CD8-positive, alpha-beta memory T cell (primary cell): Measurements from ENCODE around the gene TBC1D22A. TPM values are rescaled to one million over a fixed set of nuclear protein-coding genes. Genes with fewer than 3 reads are reported as not detected.

Experiments used
- CTCF ChIA-PET: fragments of 350-600 bp; sonication (Branson Sonifier 250); formaldehyde crosslinking; loops from one replicate; lab custom pipeline; 2021; ENCODE audit warnings: antibody characterized with exemption; lab: Charles Lee
- POLR2A ChIA-PET: fragments of 350-600 bp; sonication (Branson Sonifier 250); formaldehyde crosslinking; loops from one replicate; lab custom pipeline; 2021; ENCODE audit warnings: antibody characterized with exemption; lab: Charles Lee
- DNase-seq, 5 donors: peaks; one replicate each; pipeline versions ENCODE4 v3.0.0 to v3.0.0-alpha.2; 2020 to 2022; ENCODE audit warnings: mixed read lengths in 1 of 5
- H3K27ac ChIP-seq: one replicate; pipeline ENCODE4 v1.7.0; 2013; ENCODE audit warnings: low read depth, mild to moderate bottlenecking, low read length, moderate library complexity
- H3K27me3 ChIP-seq: 2 replicates; pipeline ENCODE4 v1.7.0; 2013; ENCODE audit warnings: low read length, mild to moderate bottlenecking; ENCODE audit not compliant: insufficient read depth, poor library complexity, severe bottlenecking
- H3K36me3 ChIP-seq: 2 replicates; pipeline ENCODE4 v1.7.0; 2013; ENCODE audit warnings: mild to moderate bottlenecking, low read length, moderate library complexity; ENCODE audit not compliant: insufficient read depth
- H3K4me1 ChIP-seq: 2 replicates; pipeline ENCODE4 v1.7.0; 2013; ENCODE audit warnings: mild to moderate bottlenecking, low read length, moderate library complexity; ENCODE audit not compliant: insufficient read depth
- H3K4me3 ChIP-seq: 2 replicates; pipeline ENCODE4 v1.7.0; 2013; ENCODE audit warnings: mild to moderate bottlenecking, low read length
- H3K9me3 ChIP-seq: 2 replicates; pipeline ENCODE4 v1.7.0; 2013; ENCODE audit warnings: mild to moderate bottlenecking, low read length
- H3K27ac Mint-ChIP-seq, 8 donors: one replicate each; pipeline ENCODE4 v1.8.0; 2020 to 2021; ENCODE audit warnings: mixed read lengths in 8 of 8, mild to moderate bottlenecking in 6 of 8, inconsistent platforms in 3 of 8, moderate library complexity in 3 of 8
- H3K27me3 Mint-ChIP-seq, 2 donors: one replicate each; pipeline ENCODE4 v1.8.0; 2020 to 2021; ENCODE audit warnings: mixed read lengths in 2 of 2, mild to moderate bottlenecking in 1 of 2, moderate library complexity in 1 of 2
- H3K36me3 Mint-ChIP-seq, 3 donors: one replicate each; pipeline ENCODE4 v1.8.0; 2020 to 2021; ENCODE audit warnings: mixed read lengths in 3 of 3, inconsistent platforms in 1 of 3, mild to moderate bottlenecking in 1 of 3
- H3K4me1 Mint-ChIP-seq, 3 donors: one replicate each; pipeline ENCODE4 v1.8.0; 2020 to 2021; ENCODE audit warnings: mixed read lengths in 3 of 3, inconsistent platforms in 1 of 3, mild to moderate bottlenecking in 1 of 3
- H3K4me3 Mint-ChIP-seq, 7 donors: one replicate each; pipeline ENCODE4 v1.8.0; 2020 to 2021; ENCODE audit warnings: mixed read lengths in 7 of 7, mild to moderate bottlenecking in 6 of 7, moderate library complexity in 4 of 7, inconsistent platforms in 2 of 7
- H3K9me3 Mint-ChIP-seq, 5 donors: one replicate each; pipeline ENCODE4 v1.8.0; 2020 to 2022; ENCODE audit warnings: mixed read lengths in 5 of 5, mild to moderate bottlenecking in 3 of 5, moderate library complexity in 2 of 5, inconsistent platforms in 1 of 5
- polyA plus RNA-seq: library from polyadenylated mRNA; unstranded; fragments of 300-500 nt; fragmentation: Illumina TruSeq; gene quantifications from one replicate; pipeline ENCODE4 v1.2.3, GENCODE V29; 2021
- total RNA-seq, 2 experiments: library from RNA; stranded (reverse); gene quantifications; one replicate each; pipeline ENCODE4 v1.2.3, GENCODE V29; 2021

The TBC1D22A gene
- total and polyA plus RNA-seq, 3 experiments from 2014 or later = 26.6 to 34.8 (median 34.0) TPM

DNA sequence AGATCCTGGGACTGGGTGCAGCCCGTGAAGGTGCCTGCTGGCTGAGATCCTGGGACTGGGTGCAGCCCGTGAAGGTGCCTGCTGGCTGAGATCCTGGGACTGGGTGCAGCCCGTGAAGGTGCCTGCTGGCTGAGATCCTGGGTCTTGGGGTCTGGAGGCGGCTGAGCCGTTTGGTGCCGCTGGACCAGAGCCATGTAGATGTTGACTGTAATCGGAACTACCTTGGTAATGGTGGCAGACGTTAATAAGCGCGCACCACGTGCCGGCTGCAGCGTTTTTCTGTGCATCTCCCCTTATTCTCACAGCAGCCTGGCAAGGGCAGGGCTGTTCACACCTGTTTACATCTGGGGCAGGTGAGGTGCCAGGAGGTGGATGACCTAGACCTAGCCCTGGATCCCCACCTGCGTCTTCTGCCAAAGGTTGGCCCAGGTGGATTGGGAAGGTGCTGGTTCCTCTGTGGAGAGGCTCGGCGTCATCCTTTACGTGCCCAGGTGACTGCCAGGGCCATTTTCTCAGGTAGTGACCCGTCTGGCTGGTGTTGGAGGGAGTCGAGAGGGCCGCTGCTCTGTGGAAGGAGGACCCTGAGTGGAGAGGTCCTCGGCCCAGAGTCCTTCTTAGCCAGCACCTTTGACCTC, 382.5 kb downstream of the TBC1D22A start:
- ChIA-PET POLR2A (no interaction called here), CTCF (no interaction called here)
- Mint-ChIP-seq H3K9me3 (no peaks in the 10 kb centered on the region), H3K4me3 (no peak overlapping the region), H3K27me3 (no peaks in the 10 kb centered on the region), H3K4me1 (peaks cover 0 to 3% (median 0%) of the 10 kb centered on the region in 3 donors), H3K36me3 (peaks cover 0 to 6% (median 0%) of the 10 kb centered on the region in 3 donors), H3K27ac (no peak overlapping the region)
- no peak for DNase-seq
- H3K27ac ChIP-seq = no peak overlapping the region
- no peak overlapping the region for H3K4me3 ChIP-seq
- H3K36me3 ChIP-seq = no peaks in the 10 kb centered on the region
- no peaks in the 10 kb centered on the region for H3K27me3 ChIP-seq
- no peaks in the 10 kb centered on the region for H3K4me1 ChIP-seq
- no peaks in the 10 kb centered on the region for H3K9me3 ChIP-seq

DNA sequence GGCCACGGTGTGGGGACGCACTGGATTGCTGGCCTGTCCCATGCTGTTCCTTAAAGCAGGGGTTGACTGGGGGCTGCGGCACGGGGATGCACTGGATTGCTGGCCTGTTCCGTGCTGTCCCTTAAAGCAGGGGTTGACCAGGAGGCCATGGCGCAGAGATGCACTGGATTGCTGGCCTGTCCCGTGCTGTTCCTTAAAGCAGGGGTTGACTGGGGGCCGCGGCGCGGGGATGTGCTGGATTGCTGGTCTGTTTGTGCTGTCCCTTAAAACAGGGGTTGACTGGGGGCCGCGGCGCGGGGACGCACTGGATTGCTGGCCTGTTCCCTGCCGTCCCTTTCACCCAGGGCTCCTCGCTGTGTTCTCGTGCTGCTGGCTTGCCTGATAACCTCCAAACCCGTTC, 383.4 kb downstream of the TBC1D22A start:
- H3K36me3 ChIP-seq = no peaks in the 10 kb centered on the region
- POLR2A ChIA-PET = no interaction called here
- H3K27me3 ChIP-seq = no peaks in the 10 kb centered on the region
- Mint-ChIP-seq H3K27ac (peak overlapping the region in 2 of 8 donors; percentile 14 to 41), H3K36me3 (peaks cover 0 to 5% (median 0%) of the 10 kb centered on the region in 3 donors), H3K4me1 (peaks cover 0 to 3% (median 0%) of the 10 kb centered on the region in 3 donors), H3K9me3 (no peaks in the 10 kb centered on the region), H3K27me3 (no peaks in the 10 kb centered on the region), H3K4me3 (no peak overlapping the region)
- no peak overlapping the region for H3K27ac ChIP-seq
- CTCF ChIA-PET = no interaction called here
- H3K4me3 ChIP-seq = no peak overlapping the region
- no peak for DNase-seq
- no peaks in the 10 kb centered on the region for H3K4me1 ChIP-seq
- no peaks in the 10 kb centered on the region for H3K9me3 ChIP-seq

GRCh38 chr22:47146391-47146790, 383.9 kb downstream of the TBC1D22A start:
- CTCF ChIA-PET = no interaction called here
- H3K27ac Mint-ChIP-seq = no peak overlapping the region
- POLR2A ChIA-PET = no interaction called here
- Histone ChIP-seq H3K27me3 (no peaks in the 10 kb centered on the region), H3K9me3 (no peaks in the 10 kb centered on the region), H3K27ac (no peak overlapping the region), H3K4me1 (no peaks in the 10 kb centered on the region), H3K4me3 (no peak overlapping the region), H3K36me3 (no peaks in the 10 kb centered on the region)
- no peaks in the 10 kb centered on the region for H3K27me3 Mint-ChIP-seq
- H3K4me1 Mint-ChIP-seq = peaks cover 0 to 3% (median 0%) of the 10 kb centered on the region in 3 donors
- no peak overlapping the region for H3K4me3 Mint-ChIP-seq
- no peak for DNase-seq
- peaks cover 0 to 8% (median 0%) of the 10 kb centered on the region in 3 donors for H3K36me3 Mint-ChIP-seq
- H3K9me3 Mint-ChIP-seq = no peaks in the 10 kb centered on the region

GRCh38 chr22:47146941-47147340, 384.5 kb downstream of the TBC1D22A start:
- no peaks in the 10 kb centered on the region for H3K27me3 Mint-ChIP-seq
- H3K27ac Mint-ChIP-seq = no peak overlapping the region
- H3K4me1 Mint-ChIP-seq = peaks cover 0 to 3% (median 0%) of the 10 kb centered on the region in 3 donors
- Histone ChIP-seq H3K4me1 (no peaks in the 10 kb centered on the region), H3K4me3 (no peak overlapping the region), H3K36me3 (no peaks in the 10 kb centered on the region), H3K9me3 (no peaks in the 10 kb centered on the region), H3K27ac (no peak overlapping the region), H3K27me3 (no peaks in the 10 kb centered on the region)
- H3K4me3 Mint-ChIP-seq = peak overlapping the region in 1 of 7 donors; percentile 65
- no peak for DNase-seq
- POLR2A ChIA-PET = no interaction called here
- CTCF ChIA-PET = no interaction called here
- H3K36me3 Mint-ChIP-seq = peaks cover 0 to 10% (median 0%) of the 10 kb centered on the region in 3 donors
- no peaks in the 10 kb centered on the region for H3K9me3 Mint-ChIP-seq

DNA sequence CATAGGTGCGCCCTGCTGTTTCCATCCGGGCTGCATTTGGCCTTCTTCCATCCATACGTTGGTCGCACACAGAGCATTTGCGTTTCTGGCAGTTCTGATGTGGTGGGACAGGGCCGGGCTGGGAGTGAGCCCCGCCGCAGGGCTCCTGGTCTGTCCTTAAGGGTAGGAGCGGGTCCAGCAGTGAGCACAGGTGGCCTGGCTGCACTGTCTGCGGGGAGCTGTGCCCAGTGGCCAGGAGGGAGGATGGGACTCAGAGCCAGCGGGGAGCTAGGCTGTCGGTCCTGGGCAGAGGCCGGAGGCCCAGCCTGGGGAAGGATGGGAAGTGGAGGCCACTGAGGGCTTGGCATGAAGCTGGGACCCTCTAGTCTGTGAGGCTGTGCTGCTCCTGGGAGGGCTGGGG, 385.1 kb downstream of the TBC1D22A start:
- no peaks in the 10 kb centered on the region for H3K27me3 ChIP-seq
- no peak overlapping the region for H3K27ac ChIP-seq
- H3K36me3 Mint-ChIP-seq = peaks cover 0 to 11% (median 0%) of the 10 kb centered on the region in 3 donors
- H3K4me3 Mint-ChIP-seq = no peak overlapping the region
- H3K9me3 ChIP-seq = no peaks in the 10 kb centered on the region
- ChIA-PET POLR2A (no interaction called here), CTCF (no interaction called here)
- no peaks in the 10 kb centered on the region for H3K4me1 ChIP-seq
- H3K27ac Mint-ChIP-seq = no peak overlapping the region
- H3K4me1 Mint-ChIP-seq = peaks cover 0 to 3% (median 0%) of the 10 kb centered on the region in 3 donors
- H3K27me3 Mint-ChIP-seq = no peaks in the 10 kb centered on the region
- H3K36me3 ChIP-seq = no peaks in the 10 kb centered on the region
- DNase-seq = no peak
- H3K9me3 Mint-ChIP-seq = no peaks in the 10 kb centered on the region
- no peak overlapping the region for H3K4me3 ChIP-seq

DNA sequence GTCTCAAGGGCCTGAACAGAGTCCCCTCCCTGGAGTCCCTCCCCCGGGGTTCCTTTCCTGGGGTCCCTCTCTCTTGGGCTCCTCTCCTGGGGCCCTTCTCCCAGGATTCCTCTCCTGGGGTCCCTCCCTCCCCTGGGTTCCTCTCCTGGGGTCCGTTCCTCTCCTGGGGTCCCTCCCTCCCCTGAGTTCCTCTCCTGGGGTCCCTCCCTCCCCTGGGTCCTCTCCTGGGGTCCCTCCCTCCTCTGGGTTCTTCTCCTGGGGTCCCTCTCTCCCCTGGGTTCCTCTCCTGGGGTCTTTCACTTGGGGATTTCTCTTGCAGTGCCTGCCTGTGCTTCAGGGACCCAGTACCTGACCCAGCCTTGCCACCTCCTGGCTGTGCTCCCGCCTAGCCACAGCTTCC, 386.1 kb downstream of the TBC1D22A start:
- Histone ChIP-seq H3K27ac (no peak overlapping the region), H3K36me3 (no peaks in the 10 kb centered on the region), H3K9me3 (no peaks in the 10 kb centered on the region), H3K27me3 (no peaks in the 10 kb centered on the region), H3K4me1 (no peaks in the 10 kb centered on the region), H3K4me3 (no peak overlapping the region)
- no peak overlapping the region for H3K4me3 Mint-ChIP-seq
- no peaks in the 10 kb centered on the region for H3K27me3 Mint-ChIP-seq
- no peaks in the 10 kb centered on the region for H3K9me3 Mint-ChIP-seq
- peaks cover 0 to 11% (median 0%) of the 10 kb centered on the region in 3 donors for H3K36me3 Mint-ChIP-seq
- POLR2A ChIA-PET = no interaction called here
- no peak for DNase-seq
- H3K27ac Mint-ChIP-seq = no peak overlapping the region
- H3K4me1 Mint-ChIP-seq = peaks cover 0 to 6% (median 0%) of the 10 kb centered on the region in 3 donors
- CTCF ChIA-PET = no interaction called here

- Histone ChIP-seq H3K4me3 (no peak overlapping the region), H3K27me3 (no peaks in the 10 kb centered on the region), H3K4me1 (no peaks in the 10 kb centered on the region), H3K36me3 (no peaks in the 10 kb centered on the region), H3K27ac (no peak overlapping the region), H3K9me3 (no peaks in the 10 kb centered on the region)
- DNase-seq = no peak
- Mint-ChIP-seq H3K9me3 (no peaks in the 10 kb centered on the region), H3K36me3 (peaks cover 0 to 11% (median 0%) of the 10 kb centered on the region in 3 donors), H3K27me3 (no peaks in the 10 kb centered on the region), H3K4me3 (no peak overlapping the region), H3K27ac (peak overlapping the region in 1 of 8 donors; percentile 60), H3K4me1 (peaks cover 0 to 6% (median 0%) of the 10 kb centered on the region in 3 donors)
- ChIA-PET CTCF (no interaction called here), POLR2A (no interaction called here)
Observed at GRCh38 chr22:47148956-47149728, 386.7 kb downstream of the TBC1D22A start.

DNA sequence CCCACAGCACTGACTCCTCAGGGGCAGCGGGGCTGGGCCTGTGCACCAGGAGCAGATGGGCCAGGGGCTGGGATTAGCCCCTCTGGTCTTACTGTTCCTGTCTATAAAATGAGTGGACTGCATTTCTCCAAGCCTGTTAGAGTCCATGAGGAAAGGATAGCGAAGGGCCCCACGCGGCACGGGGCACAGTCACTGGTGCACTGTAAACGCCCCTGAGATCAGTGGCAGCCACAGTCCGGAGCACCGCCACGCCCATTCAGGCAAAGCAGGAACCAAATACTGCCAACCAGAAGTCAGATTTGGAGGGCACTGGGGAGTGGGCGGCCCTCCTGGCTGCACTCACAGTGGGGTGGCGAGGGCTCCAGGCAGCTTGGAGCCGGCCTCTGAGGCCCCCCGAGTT, 387.5 kb downstream of the TBC1D22A start:
- Histone ChIP-seq H3K27me3 (no peaks in the 10 kb centered on the region), H3K4me3 (no peak overlapping the region), H3K27ac (no peak overlapping the region), H3K4me1 (no peaks in the 10 kb centered on the region), H3K9me3 (no peaks in the 10 kb centered on the region), H3K36me3 (no peaks in the 10 kb centered on the region)
- no peak overlapping the region for H3K4me3 Mint-ChIP-seq
- H3K4me1 Mint-ChIP-seq = peaks cover 0 to 6% (median 2%) of the 10 kb centered on the region in 3 donors
- no peaks in the 10 kb centered on the region for H3K27me3 Mint-ChIP-seq
- ChIA-PET CTCF (no interaction called here), POLR2A (no interaction called here)
- no peak overlapping the region for H3K27ac Mint-ChIP-seq
- no peaks in the 10 kb centered on the region for H3K9me3 Mint-ChIP-seq
- no peak for DNase-seq
- H3K36me3 Mint-ChIP-seq = peaks cover 0 to 13% (median 0%) of the 10 kb centered on the region in 3 donors
